Hepatocyte (in vitro differentiated cells): ENCODE results near the gene OR10C1.

ENCODE experiments used
- CTCF ChIP-seq: fragments of 200-600 bp; sonication (generic); IDR thresholded peaks from 2 replicates; pipeline ENCODE4 v1.5.1; 2016; ENCODE audit warnings: antibody characterized with exemption, mild to moderate bottlenecking; ENCODE audit not compliant: poor library complexity
- EZH2 ChIP-seq: fragments of 200-600 bp; sonication (generic); IDR thresholded peaks from 2 replicates; pipeline ENCODE4 v1.6.1; 2016; ENCODE audit warnings: antibody characterized with exemption, mild to moderate bottlenecking, borderline replicate concordance
- EZH2phosphoT487 ChIP-seq: fragments of 200-600 bp; sonication (generic); IDR thresholded peaks from one replicate; pipeline ENCODE4 v1.6.1; 2018; ENCODE audit warnings: antibody characterized with exemption, mild to moderate bottlenecking, low read depth, moderate library complexity; ENCODE audit not compliant: unreplicated experiment, severe bottlenecking

GRCh38 chr6:29426654-29427053 lies 12.5 kb upstream of the OR10C1 start:
- TF ChIP-seq CTCF (no peak), EZH2 (no peak), EZH2phosphoT487 (no peak)
